NAMALWA (cell line): ENCODE data around the gene CDC42SE1.
"Not testable (repeated sequence)": the region's sequence is repeated elsewhere in the genome, so short reads cannot be mapped to it uniquely, and the experiment has no call there.

Experiments
- DNase-seq: peaks from one replicate; pipeline ENCODE4 v3.0.0-alpha.2; 2015; ENCODE audit warnings: low spot score

The CDC42SE1 gene, protein sequence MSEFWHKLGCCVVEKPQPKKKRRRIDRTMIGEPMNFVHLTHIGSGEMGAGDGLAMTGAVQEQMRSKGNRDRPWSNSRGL

DNA sequence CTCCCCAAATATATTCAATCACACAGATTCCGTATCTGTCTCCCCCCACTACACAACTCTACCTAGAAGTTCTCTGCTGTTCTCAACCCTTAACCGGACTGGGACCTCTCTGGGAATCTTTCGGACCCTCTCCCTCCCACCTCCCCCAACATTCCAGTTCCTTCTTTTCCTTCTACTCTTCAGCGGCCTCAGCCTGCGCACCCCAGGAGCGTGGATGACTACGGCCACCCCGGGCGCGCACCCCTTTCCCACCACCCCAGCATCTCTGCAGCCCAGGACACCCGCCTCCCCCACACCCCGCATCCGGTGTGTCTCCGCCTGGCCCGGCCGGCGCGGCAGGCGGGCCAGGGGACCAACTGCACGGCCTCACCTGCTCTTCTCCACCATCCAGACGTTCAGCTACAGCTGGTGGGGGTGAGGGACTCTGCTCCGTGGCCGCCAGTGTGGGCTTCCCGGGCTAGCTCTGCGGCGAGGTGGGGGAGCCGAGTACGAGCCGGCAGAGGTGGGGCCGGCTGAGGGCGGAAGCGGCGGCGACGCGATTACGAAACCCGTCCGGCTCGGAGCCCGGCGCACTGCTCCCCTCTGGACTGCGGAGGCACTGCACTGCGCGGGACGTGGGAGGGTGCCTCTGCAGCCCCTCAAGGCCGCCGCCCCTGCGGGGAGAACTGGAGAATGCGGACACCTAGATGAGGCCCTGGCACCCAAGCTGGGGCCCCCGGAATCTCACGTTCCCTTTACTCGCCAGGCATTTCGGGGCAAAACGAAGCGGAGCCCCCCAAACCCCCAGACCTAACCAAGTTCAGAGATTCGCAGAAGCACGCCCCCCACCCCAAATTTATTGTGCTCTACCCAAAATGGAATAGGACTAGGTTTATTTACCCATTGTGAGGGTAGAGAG, at the start of gene CDC42SE1:
Gene CDC42SE1 (minus strand): TSS at position 514 of the 898 bp plus-strand sequence. CDS start 3,892 bp downstream, outside the sequence.
- peak; percentile 97 for DNase-seq

DNA sequence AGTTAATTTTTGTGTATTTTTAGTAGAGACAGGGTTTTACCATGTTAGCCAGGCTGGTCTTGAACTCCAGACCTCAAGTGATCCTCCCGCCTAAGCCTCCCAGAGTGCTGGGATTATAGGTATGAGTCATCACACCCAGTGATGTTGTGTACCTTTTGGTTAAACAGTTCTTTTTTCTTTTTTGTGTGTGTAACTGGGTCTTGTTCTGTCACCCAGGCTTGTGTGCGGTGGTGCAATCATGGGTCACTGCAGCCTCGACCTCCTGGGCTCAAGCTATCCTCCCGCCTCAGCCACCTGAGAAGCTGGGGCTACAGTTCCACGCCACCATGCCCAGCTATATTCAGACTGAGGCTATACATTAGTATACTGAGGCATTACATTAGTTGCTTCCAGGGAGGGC, 48.9 kb upstream of the CDC42SE1 start:
- no peak for DNase-seq

DNA sequence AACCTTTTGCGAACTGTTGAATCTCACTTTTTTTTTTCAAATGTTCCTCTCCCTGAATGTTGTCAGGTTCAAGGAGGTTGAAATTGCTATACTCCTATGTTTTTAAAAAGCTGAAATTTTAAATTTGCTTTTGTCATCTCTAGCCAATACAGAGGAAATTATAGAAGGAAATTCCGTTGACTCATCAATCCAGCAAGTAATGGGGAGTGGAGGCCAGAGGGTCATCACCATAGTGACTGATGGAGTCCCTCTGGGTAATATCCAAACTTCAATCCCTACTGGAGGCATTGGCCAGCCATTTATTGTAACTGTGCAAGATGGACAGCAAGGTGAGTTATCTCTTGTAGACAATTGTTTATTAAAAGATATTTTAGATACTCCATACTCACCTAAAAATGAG, 47.5 kb upstream of the CDC42SE1 start:
- no peak for DNase-seq

DNA sequence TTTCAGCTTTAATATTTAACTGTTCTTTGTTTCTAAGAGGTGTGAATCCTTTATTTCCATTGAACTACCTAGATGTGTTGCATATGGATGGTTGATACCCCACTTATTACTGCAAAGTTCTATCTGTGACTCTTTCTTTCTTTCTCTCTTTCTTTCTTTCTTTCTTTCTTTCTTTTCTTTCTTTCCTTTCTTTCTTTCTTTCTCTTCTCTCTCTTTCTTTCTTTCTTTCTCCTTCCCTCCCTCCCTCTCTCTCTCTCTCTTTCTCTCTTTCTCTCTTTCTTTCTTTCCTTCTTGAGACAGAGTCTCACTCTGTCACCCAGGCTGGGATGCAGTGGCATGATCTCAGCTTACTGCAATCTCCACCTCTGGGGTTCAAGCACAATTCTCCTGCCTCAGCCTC, 45.2 kb upstream of the CDC42SE1 start:
- no peak for DNase-seq

DNA sequence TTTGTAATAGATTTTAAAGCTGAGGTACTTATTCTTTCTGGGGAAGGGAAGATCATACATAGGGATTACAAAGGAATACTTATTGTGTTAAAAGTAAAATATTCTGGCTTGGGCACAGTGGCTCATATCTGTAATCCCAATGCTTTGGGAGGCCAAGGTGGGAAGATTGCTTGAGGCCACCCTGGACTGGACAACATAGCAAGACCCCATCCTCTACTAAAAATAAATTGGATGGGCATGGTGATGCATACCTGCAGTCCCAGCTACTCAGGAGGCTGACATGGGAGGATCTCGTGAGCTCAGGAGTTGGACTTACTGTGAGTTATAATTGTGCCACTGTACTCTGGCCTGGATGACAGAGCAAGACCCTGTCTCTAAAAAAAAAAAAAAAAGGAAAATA, 38.7 kb upstream of the CDC42SE1 start:
- no peak for DNase-seq

DNA sequence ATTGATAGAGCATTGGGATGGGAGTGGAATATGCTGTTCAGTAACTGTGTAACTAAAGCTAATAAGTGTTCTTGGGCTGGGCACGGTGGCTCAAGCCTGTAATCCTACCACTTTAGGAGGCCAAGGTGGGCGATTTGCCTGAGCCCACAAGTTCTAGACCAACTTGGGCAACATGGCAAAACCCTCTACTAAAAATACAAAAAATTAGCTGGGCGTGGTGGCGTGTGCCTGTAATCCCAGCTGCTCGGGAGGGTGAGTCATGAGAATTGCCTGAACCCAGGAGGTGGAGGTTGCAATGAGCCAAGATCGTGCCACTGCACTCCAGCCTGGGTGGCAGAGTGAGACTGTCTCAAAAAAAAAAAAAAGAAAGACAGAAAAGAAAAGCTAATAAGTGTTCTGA, 38.0 kb upstream of the CDC42SE1 start:
- DNase-seq = not testable (repeated sequence)

DNA sequence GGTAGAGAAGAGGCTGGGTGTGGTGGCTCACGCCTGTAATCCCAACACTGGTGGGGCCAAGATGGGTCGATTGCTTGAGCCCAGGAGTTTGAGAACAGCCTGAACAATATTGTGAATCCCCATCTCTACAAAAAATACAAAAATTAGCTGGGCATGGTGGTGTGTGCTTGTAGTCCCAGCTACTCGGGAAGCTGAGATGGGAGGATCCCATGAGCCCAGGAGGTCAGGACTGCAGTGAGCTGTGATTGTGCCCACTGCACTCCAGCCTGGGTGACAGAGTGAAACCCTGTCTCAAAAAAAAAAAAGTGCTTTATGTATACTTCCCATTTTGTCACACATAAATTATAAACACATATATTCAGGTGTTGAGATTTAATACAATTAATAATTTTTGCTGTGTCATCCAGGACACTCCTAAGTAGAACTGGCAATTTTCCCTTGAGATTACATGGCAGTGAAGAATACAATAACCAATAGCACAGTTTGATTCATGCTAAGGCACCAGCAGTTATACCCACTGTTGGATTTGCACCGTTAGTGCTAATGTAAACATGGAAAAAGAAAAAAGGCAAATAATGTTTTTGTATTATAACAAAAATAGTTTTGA, 26.6 kb upstream of the CDC42SE1 start:
- DNase-seq = no peak

DNA sequence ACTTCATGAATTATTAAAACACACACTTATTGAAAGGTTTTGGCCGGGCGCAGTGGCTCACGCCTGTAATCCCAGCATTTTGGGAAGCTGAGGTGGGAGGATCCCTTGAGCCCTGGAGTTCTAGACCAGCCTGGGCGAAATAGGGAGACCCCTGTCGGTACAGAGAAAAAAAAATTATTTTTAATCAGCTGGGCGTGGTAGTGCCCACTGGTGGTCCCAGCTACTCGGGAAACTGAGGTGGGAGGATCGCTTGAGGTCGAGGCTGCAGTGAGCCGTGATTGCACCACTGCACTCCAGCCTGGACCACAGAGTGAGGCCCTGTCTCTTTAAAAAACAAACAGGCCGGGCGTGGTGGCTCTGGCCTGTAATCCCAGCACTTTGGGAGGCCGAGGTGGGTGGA, 12.8 kb upstream of the CDC42SE1 start:
- no peak for DNase-seq

DNA sequence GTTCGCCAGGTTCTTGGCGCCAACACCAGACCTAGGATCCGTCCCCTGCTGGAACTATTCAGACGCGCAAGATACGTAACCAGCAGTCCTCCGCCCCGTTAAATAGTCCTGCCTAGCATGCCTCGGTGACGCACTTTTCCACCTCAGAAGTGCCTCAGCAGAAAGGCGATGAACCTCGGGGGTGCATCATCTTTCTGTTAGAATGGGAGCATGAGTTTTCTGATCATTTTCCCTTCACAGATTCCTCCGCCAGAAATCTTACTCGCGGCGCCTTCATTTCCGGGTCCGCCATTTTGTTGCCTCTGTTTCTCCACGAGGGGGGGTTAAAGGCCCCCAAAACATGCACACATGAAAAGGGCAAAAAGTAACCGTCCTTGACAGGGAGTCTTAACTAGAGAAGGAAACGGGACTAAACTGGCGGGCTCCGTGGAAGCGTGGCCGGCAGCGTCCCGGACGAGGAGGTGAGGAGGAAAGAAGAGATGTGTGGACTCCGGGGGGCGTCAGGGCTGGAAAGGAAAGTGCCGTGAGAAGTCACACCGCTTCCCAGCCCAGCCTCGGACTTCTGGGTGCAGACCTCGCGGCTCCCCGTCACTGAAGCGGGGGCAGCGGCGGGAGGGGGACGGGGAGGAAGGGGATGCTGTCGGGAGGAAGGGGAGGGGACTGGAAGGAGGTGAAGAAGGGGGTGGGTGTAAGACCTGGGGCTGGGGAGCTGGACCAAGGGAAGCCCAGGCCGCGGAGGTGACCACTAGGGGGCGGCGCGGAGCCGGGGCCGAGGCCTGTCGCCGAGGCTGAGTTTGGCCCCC, 11.3 kb upstream of the CDC42SE1 start, which contains the start of gene GABPB2:
Gene GABPB2 (plus strand): TSS at position 288 of the 803 bp plus-strand sequence. CDS start 17,429 bp downstream, outside the sequence.
- DNase-seq = peak; percentile 96

DNA sequence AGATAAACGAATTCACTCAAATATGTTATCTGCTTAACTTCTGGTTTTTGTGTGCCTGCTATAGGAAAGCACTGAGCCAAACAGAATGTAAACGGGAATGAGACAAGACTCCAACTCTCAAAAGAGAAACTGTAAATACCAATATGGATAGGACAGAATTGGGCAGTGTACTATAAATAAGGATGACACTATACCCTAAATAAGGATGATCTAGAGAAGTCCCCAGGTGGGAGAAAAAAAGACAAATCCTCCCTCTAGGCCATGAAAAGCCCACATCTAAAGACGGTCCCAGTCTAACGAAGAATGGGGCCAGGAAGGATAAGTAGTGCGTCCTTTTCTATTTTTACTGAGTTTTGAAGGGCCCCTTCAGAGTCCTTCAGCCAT, 9.7 kb upstream of the CDC42SE1 start:
- DNase-seq = no peak

DNA sequence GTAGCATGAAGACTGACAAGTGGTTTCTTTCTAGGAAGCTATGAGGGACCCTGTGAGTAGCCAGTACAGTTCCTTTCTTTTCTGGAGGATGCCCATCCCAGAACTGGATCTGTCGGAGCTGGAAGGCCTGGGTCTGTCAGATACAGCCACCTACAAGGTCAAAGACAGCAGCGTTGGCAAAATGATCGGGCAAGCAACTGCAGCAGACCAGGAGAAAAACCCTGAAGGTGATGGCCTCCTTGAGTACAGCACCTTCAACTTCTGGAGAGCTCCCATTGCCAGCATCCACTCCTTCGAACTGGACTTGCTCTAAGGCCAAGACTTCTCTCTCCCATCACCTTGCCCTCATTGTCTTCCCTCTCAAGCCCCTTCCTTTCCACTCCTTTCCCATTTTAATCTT, 7.8 kb upstream of the CDC42SE1 start:
- DNase-seq = no peak

DNA sequence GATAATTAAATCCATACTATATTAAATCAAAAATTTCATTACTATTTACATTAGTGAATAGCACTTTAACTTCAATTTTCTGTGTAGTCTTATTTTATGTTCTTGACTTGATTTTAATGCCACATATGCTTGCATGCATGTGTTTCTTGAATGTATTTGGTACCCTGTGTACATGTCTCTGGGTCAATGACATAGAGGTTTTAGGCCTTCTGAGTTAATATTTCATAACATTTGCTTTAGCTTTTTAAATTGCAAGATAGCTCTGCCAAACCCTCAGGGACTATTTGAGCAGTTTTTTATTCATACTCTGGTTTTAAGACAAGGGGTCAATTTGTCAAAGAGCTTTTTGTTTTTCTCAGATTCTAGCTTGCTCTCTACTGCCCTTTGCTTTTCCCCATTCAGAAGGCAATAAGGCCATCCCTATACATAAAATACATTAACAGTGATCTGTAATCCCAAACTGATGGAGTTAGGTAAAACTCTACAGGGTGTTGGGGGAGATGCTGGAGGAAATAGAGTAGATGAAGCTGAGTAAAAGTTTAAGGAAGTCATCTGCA, 5.7 kb upstream of the CDC42SE1 start:
- no peak for DNase-seq

DNA sequence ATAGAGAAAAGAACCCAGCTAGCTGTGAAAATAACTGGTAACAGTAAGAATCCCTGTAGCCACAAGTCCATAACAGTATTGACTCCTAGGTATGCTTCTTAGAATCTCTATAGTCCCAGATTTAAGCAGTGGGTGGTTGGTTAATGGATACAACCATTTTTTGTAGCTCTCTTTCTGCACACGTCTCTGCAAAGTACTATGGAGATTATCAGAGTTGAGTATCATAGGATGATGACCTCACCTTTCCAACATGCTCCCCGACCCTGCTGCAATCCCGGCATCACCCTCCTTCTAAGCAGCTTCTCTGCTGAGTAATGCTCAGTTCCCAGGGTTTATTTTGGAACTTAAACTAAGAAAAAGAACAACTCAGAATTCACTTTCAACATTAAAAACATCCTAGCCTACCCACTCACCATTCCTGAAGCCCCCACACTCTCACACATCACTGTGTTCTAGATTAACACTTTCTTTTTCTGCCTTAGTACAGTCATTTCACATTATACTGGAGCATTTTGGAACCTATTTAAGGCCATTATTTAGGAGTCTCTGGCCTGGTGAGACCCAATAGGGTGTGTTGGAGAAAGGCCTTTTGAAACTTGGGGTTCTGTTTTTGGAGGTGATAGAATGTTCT, 3.4 kb upstream of the CDC42SE1 start:
- DNase-seq = no peak

DNA sequence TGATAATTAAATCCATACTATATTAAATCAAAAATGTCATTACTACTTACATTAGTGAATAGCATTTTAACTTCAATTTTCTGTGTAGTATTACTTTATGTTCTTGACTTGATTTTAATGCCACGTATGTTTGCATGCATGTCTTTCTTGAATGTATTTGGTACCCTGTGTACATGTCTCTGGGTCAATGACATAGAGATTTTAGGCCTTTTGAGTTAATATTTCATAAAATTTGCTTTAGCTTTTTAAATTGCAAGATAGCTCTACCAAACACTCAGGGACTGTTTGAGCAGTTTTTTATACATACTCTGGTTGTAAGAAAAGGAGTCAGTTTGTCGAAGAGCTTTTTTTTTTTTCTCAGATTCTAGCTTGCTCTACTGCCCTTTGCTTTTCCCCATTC, 2.3 kb upstream of the CDC42SE1 start:
- no peak for DNase-seq

DNA sequence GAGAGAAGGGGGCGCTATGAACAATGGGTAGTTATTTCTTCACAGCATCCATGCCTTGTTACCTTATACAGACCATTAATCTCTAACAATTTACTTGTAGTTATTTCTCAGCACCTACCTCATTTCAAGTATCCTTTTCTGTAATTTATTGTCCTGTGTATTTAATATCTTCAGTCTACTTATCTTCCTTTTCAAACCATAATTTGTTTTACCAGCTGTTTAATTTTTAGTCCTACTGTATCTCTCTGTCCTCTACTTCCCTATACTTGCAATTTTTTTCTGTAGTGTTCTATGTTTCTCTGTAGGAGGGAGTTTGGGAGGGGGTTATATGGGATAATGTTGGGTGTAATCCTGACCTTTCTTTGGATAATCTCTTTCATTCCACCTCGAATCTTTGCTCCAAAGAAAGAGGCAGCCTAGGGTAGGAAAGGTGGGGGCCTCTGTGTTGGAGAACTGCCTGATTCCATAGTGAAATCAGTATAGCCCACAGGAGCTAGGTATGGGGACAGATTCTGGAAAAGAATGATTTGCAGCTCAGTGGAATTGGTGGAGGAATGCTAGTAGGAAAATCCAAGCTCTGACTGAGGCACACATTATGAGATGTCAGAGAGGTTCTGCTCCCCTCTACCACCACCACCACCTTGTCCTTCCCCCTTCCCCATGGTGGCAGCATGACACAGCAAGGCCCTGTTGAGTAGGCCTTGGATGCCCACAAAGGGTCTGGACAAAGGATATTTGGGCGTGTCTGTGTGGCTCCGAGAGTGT, 1.4 kb upstream of the CDC42SE1 start:
- DNase-seq = no peak

DNA sequence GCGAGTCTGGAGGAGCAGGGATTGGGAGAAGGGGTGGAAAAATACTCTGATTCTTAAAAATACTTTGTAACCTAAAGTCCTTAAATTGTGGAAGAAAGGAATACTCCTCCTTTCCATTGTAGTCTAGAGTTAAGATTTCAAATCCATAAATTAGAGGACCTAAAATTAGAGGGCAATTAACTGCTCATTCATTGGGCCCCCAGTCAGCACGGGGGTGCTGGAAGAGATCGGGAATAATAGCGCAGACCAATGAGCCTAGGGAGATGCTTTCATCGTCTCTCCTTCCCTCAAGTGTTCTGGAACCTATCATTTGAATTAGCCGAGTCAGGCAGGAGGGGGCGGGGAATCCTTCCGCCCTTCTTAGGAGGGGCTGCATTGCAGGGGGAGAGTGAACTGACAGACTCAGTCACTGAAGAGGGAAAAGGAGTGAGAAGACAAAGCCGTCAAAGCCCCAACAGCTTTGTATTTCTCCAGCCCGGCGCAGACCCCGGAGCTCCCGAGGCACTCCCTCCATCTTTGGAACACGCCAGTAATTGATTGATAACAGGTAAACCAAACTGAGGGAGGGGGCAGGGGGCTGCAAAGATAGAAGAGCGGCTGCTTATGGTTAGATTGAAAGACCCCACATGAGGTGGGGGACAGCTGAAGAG, 710 bp upstream of the CDC42SE1 start, which contains the start of gene MLLT11:
Gene MLLT11 (plus strand): TSS at position 391 of the 650 bp plus-strand sequence. CDS start 6,828 bp downstream, outside the sequence.
- DNase-seq = peak; percentile 74

DNA sequence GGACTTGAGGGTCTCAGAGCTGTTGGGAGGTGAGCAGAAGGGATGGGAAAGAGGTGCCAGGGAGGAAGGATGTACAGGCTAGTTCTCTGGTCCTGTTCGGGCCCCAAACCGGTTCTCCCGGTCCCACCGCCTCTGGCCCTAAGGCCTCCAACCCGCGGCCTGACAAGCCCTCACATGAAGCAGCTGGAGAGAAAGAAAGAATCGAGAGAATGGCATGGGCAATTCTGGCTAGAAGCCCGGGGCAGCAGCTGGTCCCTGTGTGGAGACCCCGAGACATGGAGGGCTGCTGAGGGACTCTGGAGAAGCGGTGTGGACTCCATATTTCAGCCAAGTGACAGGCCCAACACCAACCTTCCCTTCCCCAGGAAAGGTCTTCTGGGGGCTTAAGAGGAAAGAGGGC, 730 bp downstream of the CDC42SE1 start:
- DNase-seq = peak; percentile 47

DNA sequence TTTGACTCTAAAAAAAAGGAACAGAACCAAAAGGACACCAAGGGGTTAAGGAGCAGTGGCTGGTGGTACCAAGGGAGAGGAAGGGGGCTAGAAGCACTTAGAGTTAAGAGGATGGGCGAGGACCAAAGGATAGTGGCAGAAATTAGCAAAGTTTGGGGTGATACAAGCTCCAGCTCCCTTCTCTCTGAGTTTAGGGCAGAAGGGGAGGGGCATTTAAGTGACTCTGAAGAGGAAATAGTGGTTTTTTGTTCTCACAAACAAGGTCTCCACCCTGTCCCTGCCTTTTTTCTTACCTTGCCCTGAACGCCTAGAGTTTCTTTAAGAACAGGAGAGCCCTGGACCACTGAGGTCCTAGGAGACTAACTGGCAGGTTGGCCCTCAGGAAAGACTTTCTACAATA, 3.3 kb downstream of the CDC42SE1 start:
- DNase-seq = no peak

DNA sequence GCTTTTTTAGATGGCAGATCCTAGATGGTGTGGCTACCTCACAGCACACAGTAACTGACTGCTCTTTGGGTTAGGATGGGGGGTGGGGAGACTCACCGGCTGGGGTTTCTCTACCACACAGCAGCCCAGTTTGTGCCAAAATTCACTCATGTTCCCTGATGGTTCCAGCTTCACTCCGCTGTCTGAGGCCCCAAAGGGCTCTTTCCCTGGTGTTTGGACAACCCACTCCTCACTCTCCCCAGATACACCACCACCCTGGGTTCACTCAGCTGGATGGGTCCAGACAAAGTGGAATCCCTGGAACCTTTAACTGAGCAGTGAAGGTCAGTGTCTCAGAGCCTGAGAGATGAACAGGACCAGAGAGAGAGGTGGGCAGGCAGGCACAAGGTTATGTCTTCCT, 3.8 kb downstream of the CDC42SE1 start:
- DNase-seq = no peak

DNA sequence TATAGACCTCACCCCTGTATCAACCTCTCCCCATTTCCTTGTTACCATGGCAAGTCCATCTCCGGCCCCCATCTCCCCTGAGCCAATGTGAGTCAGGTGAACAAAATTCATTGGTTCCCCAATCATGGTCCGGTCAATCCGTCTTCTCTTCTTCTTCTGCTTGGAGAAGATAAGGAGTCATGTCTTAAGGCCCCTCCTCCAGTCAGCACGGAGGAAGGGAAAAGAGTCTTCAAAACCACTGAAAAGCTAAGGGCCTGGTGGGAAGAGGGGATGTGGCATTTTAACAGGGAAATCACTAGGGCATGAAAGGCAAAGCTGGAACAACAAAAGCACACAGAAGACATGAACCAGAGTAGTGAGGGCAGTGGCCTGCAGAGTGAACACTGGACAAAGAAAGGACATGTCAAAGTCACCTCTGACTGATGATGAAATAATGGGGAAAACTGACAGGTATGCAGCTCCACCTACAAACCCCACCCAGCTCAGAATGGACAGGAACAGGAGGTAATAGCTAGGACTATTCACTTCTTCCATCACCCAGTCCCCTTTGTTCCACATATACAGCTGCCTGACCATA, 4.4 kb downstream of the CDC42SE1 start:
- DNase-seq = no peak
